ENCODE measurements around the gene HEATR5A.
A peak's percentile ranks its signal among the peaks of the same experiment; 100 is the strongest.
"Not testable (repeated sequence)": the region's sequence is repeated elsewhere in the genome, so short reads cannot be mapped to it uniquely, and the experiment has no call there.

HEATR5A gene

DNA sequence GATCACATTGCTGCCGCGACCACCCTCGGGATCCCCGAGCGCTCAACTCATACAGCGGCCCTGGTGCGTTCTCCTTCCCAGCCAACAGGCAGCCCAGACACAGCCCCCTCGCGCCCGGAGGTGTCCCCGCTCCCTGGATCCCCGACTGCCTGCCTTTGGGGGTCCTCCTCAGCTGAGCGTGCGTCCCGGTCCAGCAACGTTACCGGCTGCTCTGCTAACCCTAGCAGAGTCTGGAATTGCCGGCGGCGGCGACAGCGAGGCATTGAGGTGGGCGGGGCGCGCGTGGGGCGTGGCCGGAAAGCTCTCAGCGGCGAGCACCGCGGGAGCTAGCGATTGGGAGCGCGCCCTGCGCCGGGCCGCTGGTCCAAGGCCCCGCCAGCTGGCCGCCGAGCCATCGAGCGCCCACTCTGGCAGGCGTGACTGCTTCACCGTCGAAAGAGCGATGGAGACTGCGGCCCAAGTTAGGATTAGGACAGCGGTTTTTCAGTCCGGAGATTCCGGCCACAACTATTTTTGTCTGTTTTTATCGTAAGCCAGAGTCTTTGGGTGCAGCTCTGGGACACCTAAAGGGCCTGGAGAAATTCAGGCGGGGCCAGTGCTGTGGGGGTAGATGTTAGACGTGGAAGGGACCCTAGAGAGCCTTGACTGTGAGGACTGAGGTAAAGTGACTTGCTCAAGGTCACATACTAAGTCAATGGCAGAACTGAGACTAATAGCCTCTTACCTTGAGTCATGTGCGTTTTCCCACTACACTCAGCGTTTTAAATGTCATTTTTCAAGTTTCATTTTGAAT is at the start of gene HEATR5A:
HEATR5A (minus strand) TSS at position 232 of the 793 bp plus-strand sequence. CDS start 17,575 bp downstream, outside the sequence.
- Mint-ChIP-seq H3K27ac (ENCODE audit: low read depth) (peak within 1 kb of the TSS; percentile 97), H3K36me3 (ENCODE audit: insufficient read depth) (peaks cover 13% of the 10 kb centered on the region), H3K4me1 (peaks cover 27% of the 10 kb centered on the region), H3K4me3 (peak within 1 kb of the TSS; percentile 97), H3K27me3 (no peaks in the 10 kb centered on the region), H3K9me3 (no peaks in the 10 kb centered on the region)
- peak; percentile 96 for ATAC-seq (replicated peaks; ENCODE audit: extremely low read depth, poor library complexity, severe bottlenecking)
- DNase-seq (ENCODE audit: low spot score in 2 of 2) = peak; percentile 89 to 94

DNA sequence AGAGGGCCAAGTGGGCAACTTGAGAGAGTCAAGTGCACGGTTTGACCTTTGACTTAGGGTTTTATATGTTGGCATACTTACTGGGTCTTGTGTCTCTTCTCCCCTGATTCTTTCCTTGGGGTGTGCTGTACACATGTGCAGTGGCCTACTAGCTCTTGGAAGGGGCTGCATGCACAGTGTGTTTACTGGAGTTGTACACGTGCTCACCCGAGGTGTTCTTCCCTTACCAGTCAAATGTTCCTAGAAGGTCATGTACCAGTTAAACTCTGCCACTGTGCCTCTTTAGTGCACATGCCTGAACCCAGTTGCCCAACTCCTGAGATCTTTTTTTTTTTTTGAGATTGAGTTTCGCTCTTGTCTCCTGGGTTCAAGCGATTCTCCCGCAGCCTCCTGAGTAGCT is 46.2 kb upstream of the HEATR5A start:
- ATAC-seq (replicated peaks; ENCODE audit: extremely low read depth, poor library complexity, severe bottlenecking) (no peak), DNase-seq (ENCODE audit: low spot score in 2 of 2) (no peak)
- Mint-ChIP-seq H3K4me1 (no peaks in the 10 kb centered on the region), H3K36me3 (ENCODE audit: insufficient read depth) (no peaks in the 10 kb centered on the region), H3K27me3 (peaks cover 12% of the 10 kb centered on the region), H3K9me3 (no peaks in the 10 kb centered on the region), H3K27ac (ENCODE audit: low read depth) (no peak overlapping the region), H3K4me3 (no peak overlapping the region)

DNA sequence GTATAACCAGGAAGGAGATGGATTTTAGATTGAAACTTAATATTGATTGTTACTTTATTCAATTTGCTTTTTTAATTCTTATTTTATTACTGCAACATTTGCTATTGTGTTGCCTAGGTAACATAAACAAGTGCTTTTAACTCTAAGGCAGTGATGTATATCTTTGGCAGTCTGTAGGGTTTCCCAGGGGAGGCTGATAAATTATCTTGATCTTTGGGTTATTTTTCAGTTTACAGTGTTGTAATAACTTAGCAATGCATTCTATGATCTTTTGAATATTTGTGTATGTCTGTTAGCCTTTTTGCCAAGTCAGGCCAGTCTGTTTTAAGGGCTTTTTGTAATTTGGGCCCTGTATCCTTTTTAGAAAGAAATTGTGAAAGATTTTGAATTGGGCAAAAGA is 44.8 kb upstream of the HEATR5A start:
- no peaks in the 10 kb centered on the region for H3K4me1 Mint-ChIP-seq
- no peak overlapping the region for H3K4me3 Mint-ChIP-seq
- DNase-seq (ENCODE audit: low spot score in 2 of 2) (no peak), ATAC-seq (replicated peaks; ENCODE audit: extremely low read depth, poor library complexity, severe bottlenecking) (no peak)
- no peaks in the 10 kb centered on the region for H3K36me3 Mint-ChIP-seq (ENCODE audit: insufficient read depth)
- H3K9me3 Mint-ChIP-seq = no peaks in the 10 kb centered on the region
- H3K27ac Mint-ChIP-seq (ENCODE audit: low read depth) = no peak overlapping the region
- peaks cover 21% of the 10 kb centered on the region for H3K27me3 Mint-ChIP-seq

DNA sequence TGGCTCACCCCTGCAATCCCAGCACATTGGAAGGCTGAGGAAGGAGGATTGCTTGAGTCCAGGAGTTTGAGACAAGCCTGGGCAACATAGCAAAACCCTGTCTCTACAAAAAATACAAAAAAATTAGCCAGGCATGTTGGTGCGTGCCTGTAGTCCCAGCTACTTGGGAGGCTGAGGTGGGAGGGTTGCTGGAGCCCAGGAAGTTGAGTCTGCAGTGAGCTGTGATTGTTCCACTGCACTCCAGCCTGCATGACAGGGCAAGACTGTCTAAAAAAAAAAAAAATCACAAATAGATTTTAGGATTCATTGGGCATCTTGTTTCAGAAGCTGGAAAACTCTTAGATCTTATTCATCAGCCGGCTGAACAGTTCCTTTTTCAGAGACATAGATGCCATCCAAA is 42.1 kb upstream of the HEATR5A start:
- not testable (repeated sequence) for H3K4me1 Mint-ChIP-seq; DNase-seq (ENCODE audit: low spot score in 2 of 2); H3K27ac Mint-ChIP-seq (ENCODE audit: low read depth); H3K36me3 Mint-ChIP-seq (ENCODE audit: insufficient read depth); H3K9me3 Mint-ChIP-seq; ATAC-seq (replicated peaks; ENCODE audit: extremely low read depth, poor library complexity, severe bottlenecking); H3K4me3 Mint-ChIP-seq
- H3K27me3 Mint-ChIP-seq = peaks cover 11% of the 10 kb centered on the region

DNA sequence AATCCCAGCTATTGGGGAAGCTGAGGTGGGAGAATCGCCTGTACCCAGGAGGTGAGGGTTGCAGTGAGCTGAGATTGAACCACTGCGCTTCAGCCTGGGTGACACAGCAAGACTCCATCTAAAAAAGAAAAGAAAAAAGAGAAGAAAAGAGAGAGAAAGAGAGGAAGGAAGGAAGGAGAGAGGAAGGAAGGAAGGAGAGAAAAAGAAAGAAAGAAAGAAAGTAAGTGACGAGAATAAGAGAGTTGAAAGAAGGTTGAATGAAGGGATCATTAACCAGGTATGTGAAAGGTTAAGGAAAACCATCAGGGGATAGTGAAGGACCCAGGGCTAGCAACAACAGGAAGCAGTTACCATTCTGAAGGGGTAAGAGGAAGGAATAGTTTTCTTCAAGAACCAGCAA is 41.2 kb upstream of the HEATR5A start:
- H3K27ac Mint-ChIP-seq (ENCODE audit: low read depth) = peak overlapping the region; percentile 36
- H3K4me1 Mint-ChIP-seq = peaks cover 3% of the 10 kb centered on the region
- ATAC-seq (replicated peaks; ENCODE audit: extremely low read depth, poor library complexity, severe bottlenecking) (no peak), DNase-seq (ENCODE audit: low spot score in 2 of 2) (no peak)
- H3K9me3 Mint-ChIP-seq = no peaks in the 10 kb centered on the region
- peaks cover 9% of the 10 kb centered on the region for H3K36me3 Mint-ChIP-seq (ENCODE audit: insufficient read depth)
- no peak overlapping the region for H3K4me3 Mint-ChIP-seq
- H3K27me3 Mint-ChIP-seq = peaks cover 11% of the 10 kb centered on the region

DNA sequence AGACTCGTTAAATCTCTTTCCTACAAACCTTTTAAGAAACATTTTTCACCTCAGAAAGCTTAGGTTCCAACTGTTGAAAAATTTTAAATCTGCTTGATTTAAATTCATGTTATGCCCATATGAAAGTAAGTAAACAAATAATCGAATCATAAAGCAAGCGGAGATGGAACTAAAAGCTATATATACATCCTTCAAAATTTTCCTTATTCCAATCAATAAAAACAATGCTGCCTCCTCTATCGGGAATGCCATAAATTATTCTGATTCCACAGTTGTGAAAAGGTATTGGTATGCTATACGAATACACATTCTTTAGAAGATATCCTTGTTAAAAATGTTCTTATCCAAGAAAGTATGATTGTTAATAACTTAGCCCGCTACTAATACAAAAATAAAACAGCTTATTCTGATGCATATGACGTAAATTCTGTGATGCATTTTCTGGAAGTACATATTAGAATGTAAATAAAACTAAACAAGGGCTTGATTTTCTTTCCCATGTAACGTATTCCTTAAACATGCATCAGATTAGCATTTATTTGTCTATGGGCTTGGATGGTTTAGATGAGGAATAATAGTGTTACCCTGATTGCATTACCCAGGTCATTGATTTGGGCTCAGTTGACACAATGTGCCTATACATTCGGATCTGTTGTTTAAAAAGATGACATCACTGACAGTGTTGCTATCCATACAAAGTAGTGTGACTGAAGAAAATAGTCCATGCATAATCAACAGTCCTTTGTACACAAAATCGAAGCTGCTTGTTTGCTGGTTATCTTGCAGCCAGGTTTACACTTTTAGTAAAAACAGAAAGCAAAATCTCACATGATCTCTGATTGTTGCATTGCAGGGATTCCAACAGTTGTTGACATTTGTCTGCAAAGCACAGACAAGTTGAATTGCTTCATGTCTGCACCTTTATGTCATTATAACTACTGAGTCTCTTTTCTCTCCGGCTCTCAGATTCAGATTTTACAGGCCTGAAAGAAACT is 37.6 kb upstream of the HEATR5A start:
- Mint-ChIP-seq H3K9me3 (no peaks in the 10 kb centered on the region), H3K4me3 (peak overlapping the region; percentile 92), H3K27me3 (peaks cover 11% of the 10 kb centered on the region), H3K27ac (ENCODE audit: low read depth) (peak overlapping the region; percentile 89), H3K36me3 (ENCODE audit: insufficient read depth) (peaks cover 11% of the 10 kb centered on the region), H3K4me1 (peaks cover 12% of the 10 kb centered on the region)
- DNase-seq (ENCODE audit: low spot score in 2 of 2) (no peak), ATAC-seq (replicated peaks; ENCODE audit: extremely low read depth, poor library complexity, severe bottlenecking) (no peak)

DNA sequence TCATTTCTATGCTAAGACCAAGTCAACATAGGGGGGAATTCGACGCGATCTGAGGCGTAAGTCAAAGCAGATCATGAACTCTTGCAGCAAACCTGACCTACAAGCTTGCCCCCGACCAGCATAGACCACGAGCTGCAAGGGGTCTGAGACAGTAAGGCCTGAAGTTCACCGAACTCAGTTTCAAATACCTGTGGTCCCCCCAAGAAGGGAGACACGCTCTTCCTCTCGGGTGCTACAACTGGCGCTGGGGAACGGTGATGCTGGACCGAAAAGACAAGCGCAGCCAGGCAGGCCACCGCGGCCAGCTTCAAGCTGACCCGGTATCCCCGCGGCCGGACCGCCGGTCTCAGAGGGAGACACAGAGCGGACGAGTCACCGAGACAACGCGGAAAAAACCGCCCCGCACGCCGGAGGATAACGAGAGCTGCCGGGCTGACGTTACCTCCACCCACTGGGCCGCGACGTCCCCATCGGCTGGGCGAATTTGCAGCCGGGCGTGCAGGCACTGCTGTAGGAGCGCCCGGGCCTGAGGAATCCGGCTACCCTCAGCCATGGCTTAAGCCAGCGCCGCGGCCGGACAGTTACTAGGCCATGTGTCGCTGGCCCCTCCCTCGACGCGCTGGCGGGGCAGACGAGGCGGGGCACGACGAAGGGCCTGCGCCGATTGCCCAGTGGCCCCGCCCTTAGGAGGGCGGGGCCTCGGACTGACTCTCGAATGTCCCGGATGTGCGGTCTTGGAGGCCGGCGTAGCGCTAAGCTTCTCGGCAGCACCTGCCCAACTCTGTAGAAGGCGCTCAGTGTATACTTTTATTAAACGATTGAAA is 36.7 kb upstream of the HEATR5A start, which contains the start of gene DTD2:
DTD2 (minus strand) TSS at position 666 of the 824 bp plus-strand sequence; CDS start at position 553, 113 bp downstream.
- peak; percentile 80 for DNase-seq (ENCODE audit: low spot score in 2 of 2)
- Mint-ChIP-seq H3K4me3 (peak within 1 kb of the TSS; percentile 92), H3K27me3 (peaks cover 11% of the 10 kb centered on the region), H3K4me1 (peaks cover 12% of the 10 kb centered on the region), H3K9me3 (no peaks in the 10 kb centered on the region), H3K36me3 (ENCODE audit: insufficient read depth) (peaks cover 11% of the 10 kb centered on the region), H3K27ac (ENCODE audit: low read depth) (peak within 1 kb of the TSS; percentile 89)
- ATAC-seq (replicated peaks; ENCODE audit: extremely low read depth, poor library complexity, severe bottlenecking) = peak; percentile 97

DNA sequence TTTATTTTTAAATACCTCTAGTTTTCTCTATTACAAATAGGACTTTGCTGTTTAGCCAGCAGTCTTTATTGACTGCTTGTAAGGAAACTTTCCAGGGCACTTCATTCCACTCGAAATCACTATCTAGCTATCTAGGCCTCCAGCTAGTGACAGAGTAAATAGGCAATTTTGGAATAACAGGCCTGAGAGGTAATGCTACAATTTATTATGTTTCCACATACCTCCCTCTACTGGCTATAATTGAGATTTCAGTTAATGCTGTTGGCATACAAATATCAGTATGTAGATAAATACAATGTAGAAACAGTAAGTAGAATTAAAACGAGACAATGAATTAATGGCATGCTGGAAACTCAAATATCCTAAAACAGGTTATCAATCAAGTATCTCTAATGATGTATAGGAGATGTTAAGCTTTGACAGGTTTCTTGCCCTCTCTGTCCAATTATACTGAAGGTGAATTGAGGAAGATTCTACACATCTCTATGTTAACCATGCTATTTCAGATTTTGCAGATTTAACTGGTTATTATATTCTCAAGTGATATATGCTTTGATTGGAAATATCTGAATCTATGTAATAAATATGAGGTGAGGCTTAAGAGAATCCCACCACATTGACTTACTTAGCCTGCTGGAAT is 29.7 kb upstream of the HEATR5A start:
- Mint-ChIP-seq H3K36me3 (ENCODE audit: insufficient read depth) (peaks cover 8% of the 10 kb centered on the region), H3K4me3 (no peak overlapping the region), H3K9me3 (no peaks in the 10 kb centered on the region), H3K27ac (ENCODE audit: low read depth) (no peak overlapping the region), H3K4me1 (peaks cover 5% of the 10 kb centered on the region), H3K27me3 (no peaks in the 10 kb centered on the region)
- ATAC-seq (replicated peaks; ENCODE audit: extremely low read depth, poor library complexity, severe bottlenecking) = no peak
- no peak for DNase-seq (ENCODE audit: low spot score in 2 of 2)

DNA sequence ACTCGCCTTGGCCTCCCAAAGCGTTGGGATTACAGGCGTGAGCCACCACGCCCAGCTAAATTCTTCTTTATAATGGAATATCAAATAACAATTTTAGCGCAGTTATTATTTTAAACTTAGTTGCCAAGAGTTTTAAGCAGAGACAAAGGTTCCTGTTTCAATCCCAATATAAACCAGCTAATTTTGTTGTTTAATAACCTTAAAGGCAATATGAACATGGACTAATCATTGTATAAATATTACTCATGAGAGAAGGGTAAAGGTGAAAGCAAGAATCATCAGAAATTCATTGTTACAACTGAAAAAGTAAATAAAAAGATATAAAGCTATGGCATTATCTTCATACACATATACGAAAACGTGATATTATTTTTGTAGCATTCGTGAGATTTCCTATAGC is 28.8 kb upstream of the HEATR5A start:
- no peaks in the 10 kb centered on the region for H3K9me3 Mint-ChIP-seq
- ATAC-seq (replicated peaks; ENCODE audit: extremely low read depth, poor library complexity, severe bottlenecking) (no peak), DNase-seq (ENCODE audit: low spot score in 2 of 2) (no peak)
- H3K36me3 Mint-ChIP-seq (ENCODE audit: insufficient read depth) = peaks cover 8% of the 10 kb centered on the region
- no peaks in the 10 kb centered on the region for H3K27me3 Mint-ChIP-seq
- no peak overlapping the region for H3K27ac Mint-ChIP-seq (ENCODE audit: low read depth)
- no peak overlapping the region for H3K4me3 Mint-ChIP-seq
- H3K4me1 Mint-ChIP-seq = peaks cover 5% of the 10 kb centered on the region

DNA sequence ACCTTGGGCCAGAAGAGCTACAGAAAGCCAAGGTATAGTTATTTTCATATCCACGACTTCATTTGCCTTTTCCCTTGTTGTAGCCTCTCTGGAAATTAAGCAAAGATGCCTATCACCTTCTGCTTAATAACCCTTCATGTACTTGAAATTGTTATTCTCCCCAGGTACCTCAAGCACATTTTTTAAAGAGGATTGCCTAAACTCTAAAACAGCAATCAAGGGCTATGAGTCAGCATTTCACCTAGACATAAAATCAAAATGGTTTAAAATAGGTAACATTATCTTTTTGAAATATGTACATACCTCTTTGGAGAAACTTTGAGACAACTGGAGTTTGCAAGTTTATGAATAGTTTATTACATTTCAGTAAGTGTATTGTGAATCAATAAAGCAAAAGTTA is 25.4 kb upstream of the HEATR5A start:
- Mint-ChIP-seq H3K9me3 (no peaks in the 10 kb centered on the region), H3K36me3 (ENCODE audit: insufficient read depth) (peaks cover 4% of the 10 kb centered on the region), H3K27ac (ENCODE audit: low read depth) (no peak overlapping the region), H3K4me3 (no peak overlapping the region), H3K4me1 (no peaks in the 10 kb centered on the region), H3K27me3 (no peaks in the 10 kb centered on the region)
- ATAC-seq (replicated peaks; ENCODE audit: extremely low read depth, poor library complexity, severe bottlenecking) (no peak), DNase-seq (ENCODE audit: low spot score in 2 of 2) (no peak)

DNA sequence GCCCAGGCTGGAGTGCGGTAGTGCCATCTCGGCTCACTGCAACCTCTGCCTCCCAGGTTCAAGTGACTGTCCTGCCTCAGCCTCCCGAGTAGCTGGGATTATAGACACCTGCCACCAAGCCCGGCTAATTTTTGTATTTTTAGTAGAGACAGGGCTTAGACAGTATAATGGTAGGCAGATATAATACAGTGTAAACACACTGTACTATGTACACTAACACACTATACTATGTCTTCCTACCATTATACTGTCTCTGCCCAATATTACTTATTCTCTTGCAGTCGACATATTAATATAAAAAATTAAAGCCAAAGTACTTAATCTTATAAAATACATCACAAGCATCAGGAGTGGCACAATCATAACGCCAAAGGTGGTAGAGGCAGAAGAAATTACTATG is 21.9 kb upstream of the HEATR5A start:
- Mint-ChIP-seq H3K9me3 (no peaks in the 10 kb centered on the region), H3K36me3 (ENCODE audit: insufficient read depth) (no peaks in the 10 kb centered on the region)

More for the DNA sequence above, 21.9 kb upstream of the HEATR5A start:
- Mint-ChIP-seq H3K27ac (ENCODE audit: low read depth) (no peak overlapping the region), H3K4me3 (no peak overlapping the region), H3K27me3 (no peaks in the 10 kb centered on the region), H3K4me1 (no peaks in the 10 kb centered on the region)
- ATAC-seq (replicated peaks; ENCODE audit: extremely low read depth, poor library complexity, severe bottlenecking) (no peak), DNase-seq (ENCODE audit: low spot score in 2 of 2) (no peak)

All from central memory CD8-positive, alpha-beta T cell (primary cell).